Measurements from ENCODE around the gene GJB6.

GJB6 gene

GRCh38 chr13:20258208-20258962 lies 26.3 kb upstream of the GJB6 start:
- no peak for ATAC-seq
- TF ChIP-seq ZNF565 (CRISPR knock-in tag; conservative IDR thresholded peaks at IDR 0.05; ENCODE audit: low read depth) (no peak), CSRNP3 (CRISPR knock-in tag; IDR thresholded peaks at IDR 0.05) (no peak), CREB5 (CRISPR knock-in tag; IDR thresholded peaks at IDR 0.05; ENCODE audit: low read depth) (no peak), GLIS3 (CRISPR knock-in tag; IDR thresholded peaks at IDR 0.05) (no peak), CSDC2 (CRISPR knock-in tag; IDR thresholded peaks at IDR 0.05) (no peak), TCF4 (CRISPR knock-in tag; IDR thresholded peaks at IDR 0.05; ENCODE audit: borderline replicate concordance) (no peak)

- ATAC-seq = no peak
- TF ChIP-seq ZNF70 (CRISPR knock-in tag; IDR thresholded peaks at IDR 0.05) (no peak), TCF4 (CRISPR knock-in tag; IDR thresholded peaks at IDR 0.05; ENCODE audit: borderline replicate concordance) (no peak), TSHZ2 (CRISPR knock-in tag; IDR thresholded peaks at IDR 0.05) (no peak), ZFP30 (CRISPR knock-in tag; IDR thresholded peaks at IDR 0.05) (no peak), ZFP3 (CRISPR knock-in tag; IDR thresholded peaks at IDR 0.05) (no peak), ZNF565 (CRISPR knock-in tag; conservative IDR thresholded peaks at IDR 0.05; ENCODE audit: low read depth) (no peak), ZNF8 (CRISPR knock-in tag; IDR thresholded peaks at IDR 0.05) (no peak), ISL1 (CRISPR knock-in tag; IDR thresholded peaks at IDR 0.05) (no peak), CREB5 (CRISPR knock-in tag; IDR thresholded peaks at IDR 0.05; ENCODE audit: low read depth) (no peak), TOX (CRISPR knock-in tag; IDR thresholded peaks at IDR 0.05; ENCODE audit: borderline replicate concordance) (no peak), RARB (CRISPR knock-in tag; IDR thresholded peaks at IDR 0.05) (no peak), GLIS3 (CRISPR knock-in tag; IDR thresholded peaks at IDR 0.05) (no peak), BACH2 (CRISPR knock-in tag; IDR thresholded peaks at IDR 0.05; ENCODE audit: borderline replicate concordance) (no peak), ESRRG (CRISPR knock-in tag; IDR thresholded peaks at IDR 0.05) (no peak), PATZ1 (CRISPR knock-in tag; IDR thresholded peaks at IDR 0.05; ENCODE audit: borderline replicate concordance) (no peak), CSDC2 (CRISPR knock-in tag; IDR thresholded peaks at IDR 0.05) (no peak), OSR1 (CRISPR knock-in tag; IDR thresholded peaks at IDR 0.05) (no peak), SNAI2 (CRISPR knock-in tag; IDR thresholded peaks at IDR 0.05) (no peak), PPARA (CRISPR knock-in tag; IDR thresholded peaks at IDR 0.05; ENCODE audit: borderline replicate concordance) (no peak)
Measured at GRCh38 chr13:20254076-20254475, 22.0 kb upstream of the GJB6 start.

GRCh38 chr13:20249913-20250312 lies 17.8 kb upstream of the GJB6 start:
- TF ChIP-seq TSHZ2 (CRISPR knock-in tag; IDR thresholded peaks at IDR 0.05) (no peak), POU6F1 (CRISPR knock-in tag; IDR thresholded peaks at IDR 0.05; ENCODE audit: borderline replicate concordance, low read depth) (no peak), BACH2 (CRISPR knock-in tag; IDR thresholded peaks at IDR 0.05; ENCODE audit: borderline replicate concordance) (no peak), SNAI2 (CRISPR knock-in tag; IDR thresholded peaks at IDR 0.05) (no peak), ZNF8 (CRISPR knock-in tag; IDR thresholded peaks at IDR 0.05) (no peak)
- ATAC-seq = no peak

Measured in SK-N-SH treated with all-trans-retinoic acid at 6 μM for 48 hours (cell line).